VCaP (cell line): Measurements from ENCODE around the gene ZBTB9.

Experiments
- H3K27ac ChIP-seq: fragments of 450-650 bp; 2 replicates; pipeline ENCODE4 v1.5.1; 2017
- CTCF ChIP-seq: fragments of 450-650 bp; conservative IDR thresholded peaks from 2 replicates; pipeline ENCODE4 v1.5.1; 2017; ENCODE audit warnings: mild to moderate bottlenecking, moderate library complexity

The ZBTB9 gene

GRCh38 chr6:33446356-33446755 lies 8.0 kb upstream of the ZBTB9 start:
- H3K27ac ChIP-seq = no peak overlapping the region
- no peak for TF ChIP-seq CTCF

- H3K27ac ChIP-seq = no peak overlapping the region
- no peak for TF ChIP-seq CTCF
Observed at GRCh38 chr6:33450434-33450833, 3.9 kb upstream of the ZBTB9 start.

GRCh38 chr6:33451606-33452005 lies 2.8 kb upstream of the ZBTB9 start:
- no peak for TF ChIP-seq CTCF
- no peak overlapping the region for H3K27ac ChIP-seq

GRCh38 chr6:33452496-33452895 lies 1.9 kb upstream of the ZBTB9 start:
- TF ChIP-seq CTCF = no peak
- H3K27ac ChIP-seq = no peak overlapping the region

GRCh38 chr6:33453393-33454008 lies 875 bp upstream of the ZBTB9 start:
- peak overlapping the region; percentile 86 for H3K27ac ChIP-seq
- TF ChIP-seq CTCF = no peak

GRCh38 chr6:33455051-33455450 lies 675 bp downstream of the ZBTB9 start:
- TF ChIP-seq CTCF = no peak
- H3K27ac ChIP-seq = peak overlapping the region; percentile 86

GRCh38 chr6:33456156-33456555 lies 1.8 kb downstream of the ZBTB9 start:
- no peak for TF ChIP-seq CTCF
- H3K27ac ChIP-seq = no peak overlapping the region
